ENCODE data around the gene RINT1. TPM values are rescaled to one million over a fixed set of nuclear protein-coding genes. Genes with fewer than 3 reads are reported as not detected.

The RINT1 gene
- polyA plus RNA-seq, 1 donor (not counting 4 experiments of a cell fraction or from before 2014, with no cell fraction given) = 23.6 TPM

DNA sequence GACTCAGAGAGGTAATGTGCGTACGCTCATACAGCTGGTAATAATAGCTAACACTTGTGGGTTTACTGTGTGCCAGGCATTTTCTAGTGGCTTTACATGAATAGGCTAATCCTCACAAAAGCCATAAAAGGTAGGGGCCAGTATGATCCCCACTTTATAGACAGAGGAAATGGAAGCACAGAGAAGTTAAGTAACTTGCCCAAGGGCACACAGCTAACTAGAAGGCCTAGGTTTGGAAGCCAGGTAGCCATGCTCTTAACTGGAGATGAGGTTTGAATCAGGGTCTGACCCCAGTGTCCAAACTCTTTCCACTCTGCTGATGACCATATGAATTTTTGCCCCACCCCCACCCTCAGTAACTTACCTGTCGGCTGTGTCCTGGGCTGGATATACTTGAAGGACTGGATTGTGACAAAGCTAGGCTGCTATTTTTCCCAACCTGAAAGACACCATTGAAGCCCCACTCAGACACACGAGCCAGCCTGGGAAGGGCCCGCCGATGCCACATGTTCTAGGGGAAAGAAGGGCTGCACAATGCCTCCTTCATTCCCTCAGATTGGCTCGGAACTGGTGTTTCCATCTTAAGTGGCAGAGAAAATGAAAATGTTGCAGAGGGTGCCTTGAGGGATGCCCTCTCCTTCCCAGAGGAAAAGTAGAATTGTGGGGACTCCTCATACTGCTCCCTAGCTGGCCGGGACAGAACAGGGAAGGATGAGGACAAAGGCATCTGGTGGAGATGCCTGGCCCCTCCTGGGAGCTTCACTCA lies 78.3 kb downstream of the RINT1 start:
- no peaks in the 10 kb centered on the region for H3K4me1 ChIP-seq (ENCODE audit: control insufficient read depth, extremely low read depth, insufficient read depth, low read length)
- peaks cover 0 to 4% of the 10 kb centered on the region in 2 experiments for H3K36me3 ChIP-seq (ENCODE audit: control insufficient read depth in 2 of 2, extremely low read depth in 1 of 2, insufficient read depth in 2 of 2, low read length in 2 of 2)
- no peaks in the 10 kb centered on the region for H4K20me1 ChIP-seq (ENCODE audit: control insufficient read depth, extremely low read depth, insufficient read depth, low read length)
- DNase-seq (ENCODE audit: low read depth, low spot score) = no peak
- dilution Hi-C loops (cut with MboI; ENCODE audit: extremely low pct_ligation_motif_present, low sequenced_read_pairs) = no loop called here
- no peaks in the 10 kb centered on the region for H3K79me2 ChIP-seq (ENCODE audit: control insufficient read depth, insufficient read depth, low read length)
- H3K27ac ChIP-seq (ENCODE audit: control insufficient read depth, insufficient read depth, low read length) = no peak overlapping the region
- FAIRE-seq = no peak
- no peaks in the 10 kb centered on the region for H3K9me1 ChIP-seq (ENCODE audit: control insufficient read depth, extremely low read depth, insufficient read depth, low read length)
- H3K27me3 ChIP-seq (ENCODE audit: control insufficient read depth, extremely low read depth, insufficient read depth, low read length) = no peaks in the 10 kb centered on the region
- H2AFZ ChIP-seq (ENCODE audit: control insufficient read depth, low read length) = no peak overlapping the region
- H3K9ac ChIP-seq (ENCODE audit: control insufficient read depth, extremely low read depth, insufficient read depth, low read length) = no peak overlapping the region
- no peaks in the 10 kb centered on the region for H3K9me3 ChIP-seq (ENCODE audit: control insufficient read depth, low read depth, low read length)
- no peak for TF ChIP-seq EZH2 (IDR thresholded peaks at IDR 0.05; ENCODE audit: low read length)
- TF ChIP-seq, protein P1, sequence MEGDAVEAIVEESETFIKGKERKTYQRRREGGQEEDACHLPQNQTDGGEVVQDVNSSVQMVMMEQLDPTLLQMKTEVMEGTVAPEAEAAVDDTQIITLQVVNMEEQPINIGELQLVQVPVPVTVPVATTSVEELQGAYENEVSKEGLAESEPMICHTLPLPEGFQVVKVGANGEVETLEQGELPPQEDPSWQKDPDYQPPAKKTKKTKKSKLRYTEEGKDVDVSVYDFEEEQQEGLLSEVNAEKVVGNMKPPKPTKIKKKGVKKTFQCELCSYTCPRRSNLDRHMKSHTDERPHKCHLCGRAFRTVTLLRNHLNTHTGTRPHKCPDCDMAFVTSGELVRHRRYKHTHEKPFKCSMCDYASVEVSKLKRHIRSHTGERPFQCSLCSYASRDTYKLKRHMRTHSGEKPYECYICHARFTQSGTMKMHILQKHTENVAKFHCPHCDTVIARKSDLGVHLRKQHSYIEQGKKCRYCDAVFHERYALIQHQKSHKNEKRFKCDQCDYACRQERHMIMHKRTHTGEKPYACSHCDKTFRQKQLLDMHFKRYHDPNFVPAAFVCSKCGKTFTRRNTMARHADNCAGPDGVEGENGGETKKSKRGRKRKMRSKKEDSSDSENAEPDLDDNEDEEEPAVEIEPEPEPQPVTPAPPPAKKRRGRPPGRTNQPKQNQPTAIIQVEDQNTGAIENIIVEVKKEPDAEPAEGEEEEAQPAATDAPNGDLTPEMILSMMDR (optimal IDR thresholded peaks at IDR 0.05 in 1 of 3, IDR thresholded peaks at IDR 0.05 in 1 of 3, conservative IDR thresholded peaks at IDR 0.05 in 1 of 3; ENCODE audit: extremely low read depth in 1 of 3, insufficient read depth in 2 of 3, low read length in 3 of 3) = no peak
- H3K4me3 ChIP-seq (ENCODE audit: control insufficient read depth in 2 of 3, extremely low read depth in 1 of 3, insufficient read depth in 2 of 3, low read depth in 1 of 3, low read length in 3 of 3) = no peak overlapping the region
- H3K4me2 ChIP-seq (ENCODE audit: control insufficient read depth, extremely low read depth, insufficient read depth, low read depth, low read length) = no peak overlapping the region

DNA sequence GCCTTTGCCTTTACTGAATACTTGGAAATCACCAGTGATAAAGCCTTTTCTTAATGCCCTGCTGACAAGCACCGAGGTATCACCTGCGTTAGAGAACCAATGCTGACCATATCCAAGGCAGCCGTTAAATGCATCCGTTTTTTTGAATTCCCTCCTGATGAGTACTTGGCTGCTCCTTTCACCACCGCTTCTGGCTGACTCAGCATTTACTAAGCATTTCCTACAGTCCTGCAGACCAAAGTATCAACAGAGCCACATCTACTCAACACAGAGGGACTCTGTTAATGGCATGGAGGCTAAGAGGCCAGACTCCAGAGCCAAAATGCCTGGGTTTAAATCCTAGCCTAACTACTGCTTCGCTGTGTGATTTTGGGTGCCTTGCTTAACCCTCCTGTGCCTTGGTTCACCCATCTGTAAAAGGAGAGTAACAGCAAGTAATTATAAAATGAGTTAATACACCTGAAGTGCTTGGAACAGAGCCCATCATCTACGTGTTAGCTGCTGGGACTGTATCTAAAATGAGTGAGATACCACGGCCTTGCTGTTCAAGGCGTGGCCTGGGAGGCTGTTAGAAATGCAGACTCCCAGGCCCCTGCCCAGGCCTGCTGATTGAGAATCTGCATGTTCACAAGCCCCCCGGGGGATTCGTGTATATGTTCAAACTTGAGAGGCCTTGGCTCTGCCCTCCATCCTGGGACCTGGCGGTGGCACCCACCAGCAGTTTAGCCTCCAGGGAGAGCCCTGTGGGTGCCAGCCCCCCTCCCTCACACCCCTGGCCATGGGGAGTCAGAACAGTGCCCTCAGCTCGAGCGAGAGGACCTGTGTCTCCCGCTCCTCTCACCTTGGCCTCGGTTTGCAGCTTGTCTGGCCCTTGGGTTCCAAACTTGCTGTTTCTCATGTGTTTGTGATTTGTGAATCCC lies 80.1 kb downstream of the RINT1 start:
- H3K36me3 ChIP-seq (ENCODE audit: control insufficient read depth in 2 of 2, extremely low read depth in 1 of 2, insufficient read depth in 2 of 2, low read length in 2 of 2) = peaks cover 0 to 4% of the 10 kb centered on the region in 2 experiments
- no peak overlapping the region for H3K4me2 ChIP-seq (ENCODE audit: control insufficient read depth, extremely low read depth, insufficient read depth, low read depth, low read length)
- dilution Hi-C loops (cut with MboI; ENCODE audit: extremely low pct_ligation_motif_present, low sequenced_read_pairs) = no loop called here
- no peak overlapping the region for H3K9ac ChIP-seq (ENCODE audit: control insufficient read depth, extremely low read depth, insufficient read depth, low read length)
- H3K4me3 ChIP-seq (ENCODE audit: control insufficient read depth in 2 of 3, extremely low read depth in 1 of 3, insufficient read depth in 2 of 3, low read depth in 1 of 3, low read length in 3 of 3) = no peak overlapping the region
- H3K79me2 ChIP-seq (ENCODE audit: control insufficient read depth, insufficient read depth, low read length) = no peaks in the 10 kb centered on the region
- H3K9me1 ChIP-seq (ENCODE audit: control insufficient read depth, extremely low read depth, insufficient read depth, low read length) = no peaks in the 10 kb centered on the region
- no peaks in the 10 kb centered on the region for H3K4me1 ChIP-seq (ENCODE audit: control insufficient read depth, extremely low read depth, insufficient read depth, low read length)
- no peaks in the 10 kb centered on the region for H3K9me3 ChIP-seq (ENCODE audit: control insufficient read depth, low read depth, low read length)
- H4K20me1 ChIP-seq (ENCODE audit: control insufficient read depth, extremely low read depth, insufficient read depth, low read length) = no peaks in the 10 kb centered on the region
- H3K27me3 ChIP-seq (ENCODE audit: control insufficient read depth, extremely low read depth, insufficient read depth, low read length) = no peaks in the 10 kb centered on the region
- H3K27ac ChIP-seq (ENCODE audit: control insufficient read depth, insufficient read depth, low read length) = no peak overlapping the region
- no peak for FAIRE-seq
- H2AFZ ChIP-seq (ENCODE audit: control insufficient read depth, low read length) = no peak overlapping the region
- TF ChIP-seq, protein P1 (optimal IDR thresholded peaks at IDR 0.05 in 1 of 3, IDR thresholded peaks at IDR 0.05 in 1 of 3, conservative IDR thresholded peaks at IDR 0.05 in 1 of 3; ENCODE audit: extremely low read depth in 1 of 3, insufficient read depth in 2 of 3, low read length in 3 of 3) = no peak
- DNase-seq (ENCODE audit: low read depth, low spot score) = no peak

Measured in keratinocyte (primary cell).